ENCODE measurements around the gene ZC3H13.

DNA sequence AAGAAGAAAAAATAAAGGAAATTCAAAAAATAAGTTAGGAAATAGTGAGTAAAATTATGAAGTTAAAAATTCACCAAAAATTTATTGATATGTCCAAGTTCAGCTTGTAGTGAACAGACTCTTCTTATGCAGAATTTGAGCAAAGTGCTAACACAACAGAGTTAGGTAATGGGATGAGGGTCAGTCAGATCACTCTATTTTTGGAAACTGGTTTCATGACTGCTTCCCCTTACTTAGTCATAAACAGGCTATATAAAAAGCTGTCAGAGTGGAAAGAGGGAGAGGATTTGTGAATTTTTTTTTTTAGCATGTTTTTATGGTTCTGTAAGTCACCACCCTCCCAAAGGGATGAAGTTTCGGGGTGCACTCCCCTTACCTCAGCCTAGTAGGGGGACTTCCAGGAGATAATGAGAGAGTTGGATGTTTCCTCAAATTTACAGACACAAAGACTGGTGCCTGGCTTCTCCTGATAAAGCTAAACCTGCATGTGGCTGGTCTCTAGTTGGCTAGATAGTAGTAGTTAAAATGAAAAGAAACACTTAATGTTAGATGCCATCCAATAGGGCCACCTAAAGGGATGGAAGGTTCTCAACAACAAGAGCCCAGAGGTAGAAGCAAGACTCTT, 47.8 kb upstream of the ZC3H13 start:
- TF ChIP-seq, protein P1, sequence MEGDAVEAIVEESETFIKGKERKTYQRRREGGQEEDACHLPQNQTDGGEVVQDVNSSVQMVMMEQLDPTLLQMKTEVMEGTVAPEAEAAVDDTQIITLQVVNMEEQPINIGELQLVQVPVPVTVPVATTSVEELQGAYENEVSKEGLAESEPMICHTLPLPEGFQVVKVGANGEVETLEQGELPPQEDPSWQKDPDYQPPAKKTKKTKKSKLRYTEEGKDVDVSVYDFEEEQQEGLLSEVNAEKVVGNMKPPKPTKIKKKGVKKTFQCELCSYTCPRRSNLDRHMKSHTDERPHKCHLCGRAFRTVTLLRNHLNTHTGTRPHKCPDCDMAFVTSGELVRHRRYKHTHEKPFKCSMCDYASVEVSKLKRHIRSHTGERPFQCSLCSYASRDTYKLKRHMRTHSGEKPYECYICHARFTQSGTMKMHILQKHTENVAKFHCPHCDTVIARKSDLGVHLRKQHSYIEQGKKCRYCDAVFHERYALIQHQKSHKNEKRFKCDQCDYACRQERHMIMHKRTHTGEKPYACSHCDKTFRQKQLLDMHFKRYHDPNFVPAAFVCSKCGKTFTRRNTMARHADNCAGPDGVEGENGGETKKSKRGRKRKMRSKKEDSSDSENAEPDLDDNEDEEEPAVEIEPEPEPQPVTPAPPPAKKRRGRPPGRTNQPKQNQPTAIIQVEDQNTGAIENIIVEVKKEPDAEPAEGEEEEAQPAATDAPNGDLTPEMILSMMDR (IDR thresholded peaks at IDR 0.05) = no peak
- TF ChIP-seq EP300 (IDR thresholded peaks at IDR 0.05) (no peak), POLR2A (IDR thresholded peaks at IDR 0.05) (no peak)

All from gastroesophageal sphincter (tissue), 3 donors.